SK-N-SH (cell line): ENCODE data around the gene NCAM2. TPM values are rescaled to one million over a fixed set of nuclear protein-coding genes. Genes with fewer than 3 reads are reported as not detected.

Experiments used
- CTCF ChIA-PET: fragments of 300-600, 350-600 bp; formaldehyde crosslinking; extraction: SDS; loops from one replicate; lab custom pipeline; 2021; lab: Yijun Ruan, JAX
- POLR2A ChIA-PET: fragments of 350-600 bp; sonication (Branson Sonifier 250); formaldehyde crosslinking; extraction: SDS; loops from one replicate; lab custom pipeline; 2020; ENCODE audit warnings: antibody characterized with exemption, inconsistent platforms; lab: Yijun Ruan, JAX
- DNase-seq: peaks from one replicate; pipeline ENCODE4 v3.0.0; 2012
- H2AFZ ChIP-seq: fragments of 200-600 bp; sonication (generic); 2 replicates; pipeline ENCODE4 v1.8.1; 2016; ENCODE audit warnings: antibody characterized with exemption, mild to moderate bottlenecking, low read depth
- H3F3A ChIP-seq: fragments of 200-600 bp; sonication (generic); replicated peaks from 2 replicates; pipeline ENCODE3; 2016; ENCODE audit warnings: antibody characterized with exemption, mild to moderate bottlenecking; ENCODE audit not compliant: insufficient read depth
- H3K27ac ChIP-seq, 2 experiments: fragments of 200-500 bp in 1 of 2; fragments of 200-600 bp in 1 of 2; sonication (Bioruptor generic) in 1 of 2; sonication (generic), shearing (Covaris generic) in 1 of 2; 2 replicates each; pipeline versions ENCODE4 v1.5.1 to v1.6.1; 2014 to 2016; ENCODE audit warnings: low read depth in 2 of 2, inconsistent platforms in 1 of 2, low read length in 1 of 2, mild to moderate bottlenecking in 1 of 2, mixed read lengths in 1 of 2
- H3K27me3 ChIP-seq: fragments of 200-600 bp; sonication (generic), shearing (Covaris generic); 2 replicates; pipeline ENCODE4 v1.6.1; 2016; ENCODE audit warnings: mixed run types; ENCODE audit not compliant: insufficient read depth
- H3K36me3 ChIP-seq, 2 experiments: fragments of 200-500 bp in 1 of 2; fragments of 200-600 bp in 1 of 2; sonication (Bioruptor generic) in 1 of 2; sonication (generic) in 1 of 2; replicated peaks in 1 of 2; 2 replicates each; pipeline versions ENCODE3 to v1.5.1; 2014 to 2016; ENCODE audit warnings: low read length in 1 of 2, mild to moderate bottlenecking in 1 of 2; ENCODE audit not compliant: insufficient read depth in 2 of 2, control insufficient read depth in 1 of 2
- H3K4me1 ChIP-seq, 2 experiments: fragments of 200-500 bp in 1 of 2; fragments of 200-600 bp in 1 of 2; sonication (Bioruptor generic) in 1 of 2; sonication (generic), shearing (Covaris generic) in 1 of 2; 2 replicates each; pipeline versions ENCODE4 v1.5.1 to v1.6.1; 2014 to 2016; ENCODE audit warnings: low read depth in 1 of 2, low read length in 1 of 2, mixed run types in 1 of 2; ENCODE audit not compliant: insufficient read depth in 2 of 2, control insufficient read depth in 1 of 2
- H3K4me2 ChIP-seq: fragments of 200-600 bp; sonication (generic), shearing (Covaris generic); 2 replicates; pipeline ENCODE4 v1.6.1; 2017; ENCODE audit warnings: mixed run types
- H3K4me3 ChIP-seq, 2 experiments: fragments of 200-500 bp in 1 of 2; fragments of 200-600 bp in 1 of 2; sonication (Bioruptor generic) in 1 of 2; sonication (generic), shearing (Covaris generic) in 1 of 2; 2 replicates each; pipeline versions ENCODE4 v1.5.1 to v1.8.1; 2014 to 2016; ENCODE audit warnings: low read depth in 2 of 2, inconsistent platforms in 1 of 2, low read length in 1 of 2, mild to moderate bottlenecking in 1 of 2, mixed read lengths in 1 of 2, moderate library complexity in 1 of 2
- H3K79me2 ChIP-seq: fragments of 200-600 bp; sonication (generic); 2 replicates; pipeline ENCODE4 v1.8.1; 2017; ENCODE audit warnings: mild to moderate bottlenecking; ENCODE audit not compliant: insufficient read depth
- H3K9ac ChIP-seq: fragments of 200-600 bp; sonication (generic); 2 replicates; pipeline ENCODE4 v1.6.1; 2017; ENCODE audit warnings: mixed run types
- H3K9me2 ChIP-seq: fragments of 200-600 bp; sonication (generic); 2 replicates; pipeline ENCODE4 v1.6.1; 2017; ENCODE audit warnings: mixed run types
- H3K9me3 ChIP-seq: fragments of 200-600 bp; sonication (generic); 2 replicates; pipeline ENCODE4 v1.6.1; 2017; ENCODE audit warnings: mixed run types, mild to moderate bottlenecking, moderate library complexity
- H4K20me1 ChIP-seq: fragments of 200-600 bp; sonication (generic); 2 replicates; pipeline ENCODE4 v1.6.1; 2017; ENCODE audit warnings: mild to moderate bottlenecking, mixed run types; ENCODE audit not compliant: insufficient read depth
- ELF1 ChIP-seq: IDR thresholded peaks from 2 replicates; pipeline ENCODE4 v1.4.0; 2012
- EP300 ChIP-seq, 2 experiments: IDR thresholded peaks; 2 replicates each; pipeline versions ENCODE4 v1.4.0 to v1.6.1; 2012; ENCODE audit warnings: borderline replicate concordance in 1 of 2, low read depth in 1 of 2, low read length in 1 of 2
- EZH2phosphoT487 ChIP-seq: fragments of 200-600 bp; sonication (generic); IDR thresholded peaks from 2 replicates; pipeline ENCODE4 v1.6.1; 2017; ENCODE audit warnings: low read depth, mixed run types, mild to moderate bottlenecking, antibody characterized with exemption, moderate library complexity, borderline replicate concordance
- FOSL2 ChIP-seq: IDR thresholded peaks from 2 replicates; pipeline ENCODE4 v1.4.0; 2012; ENCODE audit warnings: low read depth, mild to moderate bottlenecking, moderate library complexity, borderline replicate concordance
- FOXJ3 ChIP-seq: sonication (generic); formaldehyde crosslinking; IDR thresholded peaks from 2 replicates; pipeline ENCODE4 v1.5.1; 2020; ENCODE audit warnings: mild to moderate bottlenecking, missing genetic modification reagents
- FOXM1 ChIP-seq: IDR thresholded peaks from 2 replicates; pipeline ENCODE4 v1.4.0; 2012; ENCODE audit warnings: low read depth, mild to moderate bottlenecking
- GATA2 ChIP-seq: sonication (generic); formaldehyde crosslinking; IDR thresholded peaks from 2 replicates; pipeline ENCODE4 v1.5.0; 2020; ENCODE audit warnings: mild to moderate bottlenecking, missing genetic modification reagents
- JUND ChIP-seq: IDR thresholded peaks from 2 replicates; pipeline ENCODE4 v1.4.0; 2012
- MEF2A ChIP-seq: IDR thresholded peaks from 2 replicates; pipeline ENCODE4 v1.4.0; 2012; ENCODE audit warnings: low read depth, borderline replicate concordance
- MXI1 ChIP-seq: IDR thresholded peaks from 2 replicates; pipeline ENCODE4 v1.6.1; 2012; ENCODE audit warnings: mild to moderate bottlenecking, low read depth, low read length, improper control_type of control experiment
- PBX3 ChIP-seq: IDR thresholded peaks from 2 replicates; pipeline ENCODE4; 2012
- POLR2AphosphoS5 ChIP-seq: IDR thresholded peaks from 2 replicates; pipeline ENCODE4 v1.6.1; 2012; ENCODE audit warnings: low read depth, low read length
- RAD21 ChIP-seq: IDR thresholded peaks from 2 replicates; pipeline ENCODE4 v1.6.1; 2012; ENCODE audit warnings: mild to moderate bottlenecking, low read length
- RXRA ChIP-seq: IDR thresholded peaks from 2 replicates; pipeline ENCODE4 v1.4.0; 2012; ENCODE audit warnings: low read depth, mild to moderate bottlenecking, borderline replicate concordance
- SMC3 ChIP-seq: IDR thresholded peaks from 2 replicates; pipeline ENCODE4 v1.6.1; 2012; ENCODE audit warnings: low read depth, low read length, improper control_type of control experiment
- TAF1 ChIP-seq: IDR thresholded peaks from 2 replicates; pipeline ENCODE4 v1.6.1; 2012; ENCODE audit warnings: low read depth, mild to moderate bottlenecking, low read length, moderate library complexity, borderline replicate concordance
- TEAD4 ChIP-seq: IDR thresholded peaks from 2 replicates; pipeline ENCODE4 v1.4.0; 2012; ENCODE audit warnings: mild to moderate bottlenecking, borderline replicate concordance; ENCODE audit not compliant: insufficient read depth
- USF1 ChIP-seq: IDR thresholded peaks from 2 replicates; pipeline ENCODE4 v1.4.0; 2012; ENCODE audit warnings: low read depth, borderline replicate concordance
- USF2 ChIP-seq: fragments of 150-350 bp; IDR thresholded peaks from 2 replicates; pipeline ENCODE4 v1.6.1; 2017; ENCODE audit warnings: antibody characterized with exemption, low read length, low read depth, borderline replicate concordance
- ZBTB33 ChIP-seq: IDR thresholded peaks from 2 replicates; pipeline ENCODE4 v1.4.0; 2012; ENCODE audit warnings: low read depth, borderline replicate concordance
- WGBS: methylation state at CpG from one replicate; pipeline ENCODE4 v1.1.6; 2017; ENCODE audit warnings: low lambda C conversion rate; 5-methylcytosine and 5-hydroxymethylcytosine counted together
- polyA plus RNA-seq, 3 experiments: library from polyadenylated mRNA; depleted of rRNA; stranded (reverse); fragments of >200 nt; gene quantifications; 2 replicates each; pipeline ENCODE4 v1.2.3, GENCODE V29; 2012

The NCAM2 gene
- polyA plus RNA-seq, 1 of the 3 experiments (the other 2 are of a cell fraction), result 2.1 TPM

- Histone ChIP-seq H2AFZ (no peak overlapping the region), H3K9ac (no peak overlapping the region), H3K27ac (no peak overlapping the region), H3K9me3 (no peaks in the 10 kb centered on the region), H3F3A (no peaks in the 10 kb centered on the region), H3K4me2 (no peak overlapping the region), H3K9me2 (no peaks in the 10 kb centered on the region), H3K4me3 (no peak overlapping the region), H3K27me3 (no peaks in the 10 kb centered on the region), H3K36me3 (no peaks in the 10 kb centered on the region)
- WGBS, result 78% methylated on average over 2 of the region's 2 CpGs
- no peak for DNase-seq
- POLR2A ChIA-PET, result no interaction called here
- no peak for TF ChIP-seq FOSL2
- no peak for TF ChIP-seq RAD21
- no peak for TF ChIP-seq ELF1
- no peak for TF ChIP-seq FOXJ3 (CRISPR knock-in tag)
- no peak for TF ChIP-seq POLR2AphosphoS5
- TF ChIP-seq MXI1, result no peak
- no peak for TF ChIP-seq TEAD4
- TF ChIP-seq PBX3, result no peak
- TF ChIP-seq, all 33 proteins: peak for 0
- no peaks in the 10 kb centered on the region for H4K20me1 ChIP-seq
- no peaks in the 10 kb centered on the region for H3K79me2 ChIP-seq
- CTCF ChIA-PET, result no interaction called here
- H3K4me1 ChIP-seq, result no peaks in the 10 kb centered on the region; a peak in 1 of 4 replicates
These were observed 190.4 kb downstream of the NCAM2 start for GRCh38 chr21:21188513-21189195.

- TF ChIP-seq MXI1, result no peak
- TF ChIP-seq TEAD4, result no peak
- TF ChIP-seq SMC3, result no peak
- no peak for TF ChIP-seq EP300 (IDR thresholded peaks at IDR 0.05; ENCODE audit: borderline replicate concordance in 1 of 2, low read depth in 1 of 2, low read length in 1 of 2)
- no peak for TF ChIP-seq TAF1
- TF ChIP-seq MEF2A, result no peak
- no peak for TF ChIP-seq PBX3
- no peak for TF ChIP-seq USF1
- TF ChIP-seq GATA2 (CRISPR knock-in tag), result no peak
- no peak for TF ChIP-seq EZH2phosphoT487
- TF ChIP-seq POLR2AphosphoS5, result no peak
- TF ChIP-seq JUND, result no peak
- no peak for TF ChIP-seq ZBTB33
- no peak for TF ChIP-seq RXRA
- TF ChIP-seq FOXM1, result no peak
- TF ChIP-seq USF2, result no peak
- no peak for TF ChIP-seq FOSL2
- H3K36me3 ChIP-seq, result no peaks in the 10 kb centered on the region
- H3K9me2 ChIP-seq, result no peaks in the 10 kb centered on the region
- no peak overlapping the region for H3K27ac ChIP-seq
- no peaks in the 10 kb centered on the region for H3K27me3 ChIP-seq
- H3K4me3 ChIP-seq, result no peak overlapping the region
- POLR2A ChIA-PET, result no interaction called here
- DNase-seq, result no peak
- no peaks in the 10 kb centered on the region for H4K20me1 ChIP-seq
- no peaks in the 10 kb centered on the region for H3K9me3 ChIP-seq
- CTCF ChIA-PET, result interaction anchor here (1.0 kb wide), 1 partner anchor 9 kb away, joined by 3 read pairs; no protein-coding TSS in a partner anchor
- H3K4me1 ChIP-seq, result peaks cover 0 to 10% of the 10 kb centered on the region in 2 experiments; a peak in 3 of 4 replicates
- peaks cover 15% of the 10 kb centered on the region for H3F3A ChIP-seq
- H3K4me2 ChIP-seq, result no peak overlapping the region
- H3K9ac ChIP-seq, result no peak overlapping the region
- peak overlapping the region; percentile 19; the same call in 1 of the 2 replicates for H2AFZ ChIP-seq
- H3K79me2 ChIP-seq, result no peaks in the 10 kb centered on the region
- WGBS, result 88% methylated on average over 1 of the region's 1 CpG
These were observed 197.3 kb downstream of the NCAM2 start for GRCh38 chr21:21195417-21195943.
